GM19468 (cell line): ENCODE data around the gene VGLL4.

Experiments
- ATAC-seq: cut with Tn5 transposase; IDR thresholded peaks from one replicate; pipeline ENCODE4 v1.9.1; 2021; ENCODE audit warnings: mild to moderate bottlenecking, moderate library complexity, moderate number of reproducible peaks; ENCODE audit not compliant: unreplicated experiment; ENCODE audit errors: extremely low read depth

VGLL4 gene

GRCh38 chr3:11556851-11557644 lies 86.7 kb downstream of the VGLL4 start:
- no peak for ATAC-seq

- no peak for ATAC-seq
Measured at GRCh38 chr3:11555881-11556633, 87.7 kb downstream of the VGLL4 start.

GRCh38 chr3:11555211-11555782 lies 88.4 kb downstream of the VGLL4 start:
- ATAC-seq = no peak

- ATAC-seq = no peak
Measured at GRCh38 chr3:11554666-11555065, 89.0 kb downstream of the VGLL4 start.

- no peak for ATAC-seq
Measured at GRCh38 chr3:11554236-11554610, 89.5 kb downstream of the VGLL4 start.

GRCh38 chr3:11553436-11554235 lies 90.1 kb downstream of the VGLL4 start:
- no peak for ATAC-seq

GRCh38 chr3:11552289-11553264 lies 91.1 kb downstream of the VGLL4 start:
- ATAC-seq = no peak

- ATAC-seq = no peak
Measured at GRCh38 chr3:11551036-11551435, 92.7 kb downstream of the VGLL4 start.

- no peak for ATAC-seq
Measured at GRCh38 chr3:11549580-11550140, 94.1 kb downstream of the VGLL4 start.

- no peak for ATAC-seq
Measured at GRCh38 chr3:11548721-11549131, 95.0 kb downstream of the VGLL4 start.

- no peak for ATAC-seq
Measured at GRCh38 chr3:11547498-11547897, 96.2 kb downstream of the VGLL4 start.

- ATAC-seq = no peak
Measured at GRCh38 chr3:11546657-11547302, 96.9 kb downstream of the VGLL4 start.

GRCh38 chr3:11545186-11545851 lies 98.4 kb downstream of the VGLL4 start:
- ATAC-seq = no peak

- no peak for ATAC-seq
Measured at GRCh38 chr3:11544412-11545181, 99.1 kb downstream of the VGLL4 start.

GRCh38 chr3:11543948-11544387 lies 99.7 kb downstream of the VGLL4 start:
- no peak for ATAC-seq

GRCh38 chr3:11543141-11543947 lies 100.4 kb downstream of the VGLL4 start:
- no peak for ATAC-seq
